ENCODE results near the gene RHBDD2. TPM values are rescaled to one million over a fixed set of nuclear protein-coding genes. Genes with fewer than 3 reads are reported as not detected.

RHBDD2 gene
- total and polyA plus RNA-seq, 2 donors (not counting 1 experiment from before 2014, with no cell fraction given) = 31.6 to 44.3 TPM

- 85% methylated on average over 5 of the region's 11 CpGs for WGBS (ENCODE audit: insufficient coverage)
- Mint-ChIP-seq H3K4me1 (peaks cover 22% of the 10 kb centered on the region), H3K9me3 (ENCODE audit: insufficient read depth) (no peaks in the 10 kb centered on the region), H3K27me3 (no peaks in the 10 kb centered on the region), H3K4me3 (no peak overlapping the region), H3K27ac (peak overlapping the region; percentile 15)
- H3K9me3 ChIP-seq (ENCODE audit: control extremely low read depth in 1 of 3, control insufficient read depth in 2 of 3, insufficient read depth in 1 of 3, low read length in 2 of 3) = peaks cover 0 to 2% (median 0%) of the 10 kb centered on the region in 3 donors
- H4K20me1 ChIP-seq (ENCODE audit: control insufficient read depth, insufficient read depth, low read length, poor library complexity, severe bottlenecking) = no peaks in the 10 kb centered on the region
- no peak overlapping the region for H3K27ac ChIP-seq (ENCODE audit: low read length in 2 of 2)
- H3K79me2 ChIP-seq (ENCODE audit: control insufficient read depth, insufficient read depth, low read length) = peaks cover 28% of the 10 kb centered on the region
- no peak overlapping the region for H3K4me2 ChIP-seq (replicated peaks; ENCODE audit: low read depth, low read length, poor library complexity, severe bottlenecking)
- H3K9ac ChIP-seq (ENCODE audit: low read length) = no peak overlapping the region
- H3K4me1 ChIP-seq (ENCODE audit: control insufficient read depth in 2 of 2, insufficient read depth in 2 of 2, low read length in 2 of 2) = peaks cover 18 to 20% of the 10 kb centered on the region in 2 donors
- intact Hi-C loops (cut with micrococcal nuclease) = no loop called here
- CTCF ChIA-PET = no interaction called here
- DNase-seq (no peak), ATAC-seq (ENCODE audit: low read depth) (no peak)
- POLR2A ChIA-PET = no interaction called here
- H3K27me3 ChIP-seq (replicated peaks in 1 of 4; ENCODE audit: control extremely low read depth in 1 of 4, control insufficient read depth in 3 of 4, insufficient read depth in 4 of 4, low read length in 3 of 4) = no peaks in the 10 kb centered on the region
- H2AFZ ChIP-seq (ENCODE audit: insufficient read depth, low read depth, low read length, poor library complexity, severe bottlenecking) = no peak overlapping the region
- TF ChIP-seq EZH2 (IDR thresholded peaks at IDR 0.05; ENCODE audit: borderline replicate concordance, insufficient read depth, low read depth, low read length, poor library complexity, severe bottlenecking) (no peak), CTCF (IDR thresholded peaks at IDR 0.05) (no peak)
- peaks cover 0 to 3% of the 10 kb centered on the region in 2 experiments for H3K36me3 ChIP-seq (replicated peaks in 1 of 2; ENCODE audit: control extremely low read depth in 1 of 2, control insufficient read depth in 1 of 2, extremely low read depth in 1 of 2, insufficient read depth in 2 of 2, low read length in 1 of 2)
- H3K4me3 ChIP-seq (ENCODE audit: control extremely low read depth in 1 of 5, extremely low read depth in 1 of 5, insufficient read depth in 1 of 5, low read depth in 2 of 5, low read length in 4 of 5) = no peak overlapping the region
Observed at GRCh38 chr7:75876126-75876881, 2.5 kb upstream of the RHBDD2 start.

DNA sequence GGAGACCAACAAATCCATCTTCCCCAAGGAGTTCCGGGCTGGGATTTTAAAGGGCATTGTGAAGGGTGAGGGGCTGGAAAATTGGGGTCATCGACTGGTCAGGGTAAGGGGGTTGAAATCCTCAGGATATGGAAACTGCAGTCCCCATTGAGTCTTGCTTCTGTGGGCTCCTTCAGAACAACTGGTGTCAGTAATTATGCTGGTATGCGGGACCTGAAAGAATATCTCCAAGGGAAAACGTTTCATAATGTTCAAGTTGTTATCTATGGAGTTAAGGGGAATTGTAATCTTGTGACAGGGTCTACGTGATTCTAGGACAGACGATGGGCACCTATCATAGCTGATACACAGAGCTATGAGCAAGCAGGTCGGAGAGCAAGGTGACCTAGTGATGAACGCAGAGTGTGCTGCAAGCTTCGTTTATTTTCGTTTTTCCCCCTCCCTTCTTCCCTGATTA, 494 bp upstream of the RHBDD2 start:
- H3K36me3 ChIP-seq (replicated peaks in 1 of 2; ENCODE audit: control extremely low read depth in 1 of 2, control insufficient read depth in 1 of 2, extremely low read depth in 1 of 2, insufficient read depth in 2 of 2, low read length in 1 of 2) = peaks cover 0 to 17% of the 10 kb centered on the region in 2 experiments
- H3K27me3 Mint-ChIP-seq = no peaks in the 10 kb centered on the region

More for the DNA sequence above, 494 bp upstream of the RHBDD2 start:
- ChIA-PET POLR2A (interaction anchor here (0.6 to 1.5 kb wide), 5 partner anchors 37 to 479 kb away, joined by 3 to 11 read pairs (median 4); partner anchors contain the start of genes MDH2, POR and STYXL1), CTCF (no interaction called here)
- ATAC-seq (ENCODE audit: low read depth) (peak; percentile 32), DNase-seq (no peak)
- Mint-ChIP-seq H3K9me3 (ENCODE audit: insufficient read depth) (no peaks in the 10 kb centered on the region), H3K4me3 (peak overlapping the region; percentile 90), H3K27ac (peak overlapping the region; percentile 98), H3K4me1 (peaks cover 26% of the 10 kb centered on the region)
- H3K4me3 ChIP-seq (ENCODE audit: control extremely low read depth in 1 of 5, extremely low read depth in 1 of 5, insufficient read depth in 1 of 5, low read depth in 2 of 5, low read length in 4 of 5) = peak overlapping the region; percentile 59 to 97 (median 81)
- peak overlapping the region; percentile 66 to 80 for H3K27ac ChIP-seq (ENCODE audit: low read length in 2 of 2)
- H3K9me3 ChIP-seq (ENCODE audit: control extremely low read depth in 1 of 3, control insufficient read depth in 2 of 3, insufficient read depth in 1 of 3, low read length in 2 of 3) = peaks cover 0 to 2% (median 0%) of the 10 kb centered on the region in 3 donors
- peak overlapping the region; percentile 85 for H3K4me2 ChIP-seq (replicated peaks; ENCODE audit: low read depth, low read length, poor library complexity, severe bottlenecking)
- 35% methylated on average over 6 of the region's 10 CpGs for WGBS (ENCODE audit: insufficient coverage)
- H3K79me2 ChIP-seq (ENCODE audit: control insufficient read depth, insufficient read depth, low read length) = peaks cover 43% of the 10 kb centered on the region
- peak overlapping the region; percentile 88 for H2AFZ ChIP-seq (ENCODE audit: insufficient read depth, low read depth, low read length, poor library complexity, severe bottlenecking)
- intact Hi-C loops (cut with micrococcal nuclease) = loop anchor here (1.0 to 2.0 kb wide), 3 partner anchors 37 to 140 kb away; partner anchors contain the start of genes HIP1, POR and TMEM120A
- H3K27me3 ChIP-seq (replicated peaks in 1 of 4; ENCODE audit: control extremely low read depth in 1 of 4, control insufficient read depth in 3 of 4, insufficient read depth in 4 of 4, low read length in 3 of 4) = no peaks in the 10 kb centered on the region
- TF ChIP-seq CTCF (IDR thresholded peaks at IDR 0.05) = no peak
- TF ChIP-seq EZH2 (IDR thresholded peaks at IDR 0.05; ENCODE audit: borderline replicate concordance, insufficient read depth, low read depth, low read length, poor library complexity, severe bottlenecking) = no peak
- H4K20me1 ChIP-seq (ENCODE audit: control insufficient read depth, insufficient read depth, low read length, poor library complexity, severe bottlenecking) = peaks cover 6% of the 10 kb centered on the region
- peak overlapping the region; percentile 95 for H3K9ac ChIP-seq (ENCODE audit: low read length)
- H3K4me1 ChIP-seq (ENCODE audit: control insufficient read depth in 2 of 2, insufficient read depth in 2 of 2, low read length in 2 of 2) = peaks cover 18 to 20% of the 10 kb centered on the region in 2 donors
